Right ventricle myocardium superior (tissue), 1 donor: ENCODE results near the gene TBX3. TPM values are rescaled to one million over a fixed set of nuclear protein-coding genes. Genes with fewer than 3 reads are reported as not detected.

Source experiments
- ATAC-seq: fragments of 200-7000 bp; cut with Tn5 transposase; one replicate; pipeline ENCODE4 v1.9.1; 2020; ENCODE audit warnings: mild to moderate bottlenecking; ENCODE audit not compliant: poor library complexity
- DNase-seq: peaks from one replicate; pipeline ENCODE4 v3.0.0-alpha.2; 2020
- intact Hi-C: fragments of 100-400 bp; cut with DNase I; formaldehyde crosslinking; loops from one replicate; pipeline ENCODE4 v1.11.2; 2022
- total RNA-seq: library from RNA; stranded (reverse); fragmentation: NEBNext Ultra II Directional; extraction: Animal tissue kit (Norgen Biotek cat#: 25700); gene quantifications from one replicate; pipeline ENCODE4 v1.2.1, GENCODE V29; 2021
- donor health status: DM: no; HTN: yes; CAD: no; lungs with severe emphysema.

Gene TBX3
- total RNA-seq, 1 donor from 2014 or later = 11.8 TPM

GRCh38 chr12:114697741-114698565 lies 14.0 kb upstream of the TBX3 start:
- ATAC-seq = no peak
- intact Hi-C loops = no loop called here
- no peak for DNase-seq

- intact Hi-C loops = no loop called here
- DNase-seq = no peak
- ATAC-seq = no peak
Observed at GRCh38 chr12:114697243-114697716, 13.3 kb upstream of the TBX3 start.

GRCh38 chr12:114696443-114697242 lies 12.7 kb upstream of the TBX3 start:
- DNase-seq = no peak
- intact Hi-C loops = no loop called here
- ATAC-seq = no peak

GRCh38 chr12:114695305-114695592 lies 11.3 kb upstream of the TBX3 start:
- DNase-seq (no peak), ATAC-seq (no peak)
- intact Hi-C loops = no loop called here

GRCh38 chr12:114694436-114695304 lies 10.7 kb upstream of the TBX3 start:
- ATAC-seq = no peak
- intact Hi-C loops = no loop called here
- no peak for DNase-seq

- ATAC-seq = no peak
- no peak for DNase-seq
- intact Hi-C loops = no loop called here
Observed at GRCh38 chr12:114693532-114693931, 9.6 kb upstream of the TBX3 start.

GRCh38 chr12:114693059-114693531 lies 9.1 kb upstream of the TBX3 start:
- ATAC-seq = no peak

GRCh38 chr12:114692186-114693058 lies 8.4 kb upstream of the TBX3 start:
- DNase-seq = no peak

More at GRCh38 chr12:114693059-114693531, 9.1 kb upstream of the TBX3 start:
- intact Hi-C loops = no loop called here
- no peak for DNase-seq

GRCh38 chr12:114691763-114692185 lies 7.8 kb upstream of the TBX3 start:
- no peak for DNase-seq
- no peak for ATAC-seq
- intact Hi-C loops = no loop called here

More at GRCh38 chr12:114692186-114693058, 8.4 kb upstream of the TBX3 start:
- ATAC-seq = peak; percentile 10
- intact Hi-C loops = no loop called here

GRCh38 chr12:114691196-114691595 lies 7.2 kb upstream of the TBX3 start:
- DNase-seq (no peak), ATAC-seq (no peak)
- intact Hi-C loops = no loop called here

GRCh38 chr12:114690267-114691135 lies 6.5 kb upstream of the TBX3 start:
- intact Hi-C loops = no loop called here
- DNase-seq (no peak), ATAC-seq (no peak)

- ATAC-seq = no peak
- intact Hi-C loops = no loop called here
Observed at GRCh38 chr12:114689075-114689994, 5.4 kb upstream of the TBX3 start.

GRCh38 chr12:114688256-114688845 lies 4.4 kb upstream of the TBX3 start:
- intact Hi-C loops = no loop called here
- no peak for ATAC-seq

More at GRCh38 chr12:114689075-114689994, 5.4 kb upstream of the TBX3 start:
- no peak for DNase-seq

GRCh38 chr12:114687802-114688201 lies 3.8 kb upstream of the TBX3 start:
- intact Hi-C loops = no loop called here
- DNase-seq = no peak
- ATAC-seq = no peak

More at GRCh38 chr12:114688256-114688845, 4.4 kb upstream of the TBX3 start:
- no peak for DNase-seq

GRCh38 chr12:114686773-114687500 lies 3.0 kb upstream of the TBX3 start:
- DNase-seq = no peak
- intact Hi-C loops = no loop called here
- no peak for ATAC-seq
